SHP77 treated with DMSO at 0.1 percent for 48 hours (cell line): Measurements from ENCODE around the gene NDUFS3.

Experiments
- DNase-seq: peaks from one replicate; lab custom pipeline; 2025; lab: John Stamatoyannopoulos, UW

The NDUFS3 gene

DNA sequence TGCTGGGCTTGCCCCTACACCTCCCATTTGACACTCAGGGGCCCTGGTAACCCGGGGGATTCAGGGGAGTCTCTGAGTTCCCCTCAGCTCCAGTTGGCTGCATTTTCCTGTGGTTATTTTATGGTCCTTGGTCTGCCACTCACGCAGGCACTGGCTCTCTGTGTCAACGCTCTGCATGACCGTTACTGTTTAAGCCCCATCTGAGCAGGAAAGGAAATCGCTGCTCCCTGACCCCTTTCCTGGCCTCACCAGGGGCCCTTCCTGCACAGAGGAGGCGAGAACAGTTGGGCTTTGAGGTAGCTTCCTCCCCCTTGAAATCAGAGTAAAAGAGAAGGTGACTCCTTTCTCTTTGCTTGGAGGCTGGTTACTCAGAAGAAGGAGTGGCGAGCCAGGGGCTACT, 12.9 kb downstream of the NDUFS3 start:
- DNase-seq, result no peak

DNA sequence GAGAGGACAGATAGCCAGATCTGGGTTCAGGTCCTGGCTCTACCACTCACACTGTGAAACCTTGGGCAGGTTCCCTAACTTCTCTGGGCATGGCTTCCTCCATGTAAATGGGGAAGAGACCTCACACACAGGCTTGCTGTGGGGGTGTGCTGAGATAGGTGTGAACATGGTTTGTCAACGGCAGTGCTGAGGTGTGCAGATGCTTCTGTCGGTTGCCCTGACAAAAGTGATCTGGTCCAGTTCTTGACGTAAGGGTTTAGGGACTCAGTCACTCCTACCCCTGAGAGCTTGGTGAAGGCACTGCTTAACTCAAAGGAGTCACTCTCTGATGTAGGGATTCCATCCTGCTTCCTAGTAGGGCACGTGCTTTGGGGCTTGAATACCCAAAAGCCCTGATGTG, 13.4 kb downstream of the NDUFS3 start:
- DNase-seq, result no peak

- no peak for DNase-seq
Observed at GRCh38 chr11:47592970-47593369, 14.1 kb downstream of the NDUFS3 start.

DNA sequence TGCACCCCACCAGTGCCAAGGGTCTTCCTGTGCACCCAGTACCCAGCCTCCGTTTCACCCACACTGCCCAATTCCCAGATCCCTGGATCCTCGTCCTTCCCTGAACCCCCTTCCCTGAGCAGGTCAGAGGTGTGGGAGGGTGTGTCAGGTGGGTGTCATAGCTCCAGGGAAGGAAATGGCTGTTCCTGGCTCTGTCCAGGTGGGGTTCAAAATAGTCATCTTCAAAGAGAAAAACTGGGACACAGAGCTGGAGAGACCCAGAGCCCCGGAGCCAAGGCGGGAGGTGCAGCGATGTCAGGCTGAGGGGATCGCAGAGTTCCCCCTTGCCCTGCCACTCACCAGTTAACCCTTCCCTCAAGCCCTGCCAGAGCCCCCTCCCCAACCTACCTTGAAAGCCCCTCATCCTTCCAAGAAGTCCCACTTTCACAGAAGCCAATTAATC, 14.6 kb downstream of the NDUFS3 start:
- no peak for DNase-seq

- DNase-seq, result no peak
Observed at GRCh38 chr11:47593934-47594855, 15.3 kb downstream of the NDUFS3 start, which contains the start of gene C1QTNF4. C1QTNF4 (minus strand) TSS chr11:47594411; CDS start chr11:47590810, 3,601 bp downstream.

- no peak for DNase-seq
Observed at GRCh38 chr11:47595029-47595428, 16.2 kb downstream of the NDUFS3 start.

GRCh38 chr11:47595967-47596366, 17.1 kb downstream of the NDUFS3 start:
- no peak for DNase-seq

GRCh38 chr11:47599902-47600301, 21.0 kb downstream of the NDUFS3 start:
- DNase-seq, result no peak

DNA sequence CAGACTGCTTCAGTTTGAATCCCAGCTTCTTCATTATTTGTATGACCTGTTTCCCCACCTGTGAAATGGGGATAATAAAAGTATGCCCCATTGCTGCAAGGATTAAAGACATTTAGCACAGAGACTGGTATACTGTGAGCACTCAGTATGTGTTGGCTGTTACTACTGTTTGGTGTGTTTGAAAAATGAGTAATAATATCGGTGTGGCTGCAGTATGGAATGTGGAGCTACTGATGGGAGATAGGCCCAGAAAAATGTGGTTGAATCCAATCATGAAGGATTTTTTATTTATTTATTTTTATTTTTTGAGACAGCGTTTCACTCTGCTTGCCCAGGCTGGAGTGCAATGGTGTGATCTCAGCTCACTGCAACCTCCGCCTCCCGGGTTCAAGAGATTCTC, 24.4 kb downstream of the NDUFS3 start:
- no peak for DNase-seq

DNA sequence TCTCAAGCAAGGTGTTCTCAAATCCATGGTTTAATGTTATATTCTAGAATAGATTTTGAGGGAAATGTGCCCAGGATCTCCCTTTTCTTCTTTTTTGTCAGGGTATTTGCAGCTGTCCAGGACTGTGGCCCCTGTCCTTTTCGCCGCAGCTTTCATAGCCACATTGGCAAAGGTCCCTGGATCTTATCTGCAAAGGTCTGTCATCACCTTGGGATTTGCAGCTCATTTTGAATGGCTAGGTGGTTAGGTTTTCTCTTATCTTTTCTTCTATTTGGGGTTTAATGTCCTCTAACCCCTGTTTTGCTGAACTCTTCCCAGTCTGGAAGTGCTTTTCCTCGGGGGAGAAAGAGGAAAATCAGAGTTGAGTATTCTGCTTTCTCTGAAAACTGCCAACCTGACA, 27.0 kb downstream of the NDUFS3 start:
- DNase-seq, result no peak

DNA sequence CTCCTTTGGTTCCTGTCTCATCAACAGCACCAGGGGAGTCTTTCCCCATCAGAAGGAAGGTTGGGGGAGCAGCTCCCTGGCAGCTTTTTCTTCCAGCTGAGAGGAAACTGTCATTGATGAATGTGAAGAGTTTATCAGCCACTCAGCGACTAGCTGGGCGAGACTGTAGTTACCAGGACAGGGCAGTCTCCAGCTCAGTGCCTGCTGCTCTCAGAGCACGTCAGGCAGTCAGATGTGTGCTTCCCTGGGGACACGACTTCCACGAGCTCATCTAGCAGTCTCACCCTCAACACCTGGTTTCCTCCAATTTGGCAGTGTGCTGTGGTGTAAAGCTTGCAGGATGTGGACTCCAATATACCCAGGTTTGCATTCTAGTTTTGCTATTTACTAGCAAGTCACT, 27.9 kb downstream of the NDUFS3 start:
- no peak for DNase-seq

DNA sequence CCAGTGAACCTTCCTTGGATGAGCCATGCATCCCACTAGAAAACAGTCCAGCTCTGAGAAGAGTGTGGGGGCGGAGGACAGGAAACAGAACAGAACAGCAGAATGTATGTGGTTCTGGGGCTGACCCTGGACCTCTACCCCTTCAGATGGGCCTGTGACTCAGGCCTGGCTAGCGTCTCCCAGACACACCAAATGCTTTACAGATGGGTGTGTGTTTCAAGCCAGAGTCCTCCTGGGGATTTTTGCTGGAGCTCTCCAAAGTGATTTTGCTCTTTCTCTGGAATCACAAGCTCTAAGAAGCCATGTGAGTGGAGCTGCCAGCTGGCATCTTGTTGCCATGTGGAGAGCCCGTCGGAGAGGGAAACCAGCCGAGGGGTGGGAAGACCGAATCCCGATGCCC, 28.5 kb downstream of the NDUFS3 start:
- DNase-seq, result no peak

DNA sequence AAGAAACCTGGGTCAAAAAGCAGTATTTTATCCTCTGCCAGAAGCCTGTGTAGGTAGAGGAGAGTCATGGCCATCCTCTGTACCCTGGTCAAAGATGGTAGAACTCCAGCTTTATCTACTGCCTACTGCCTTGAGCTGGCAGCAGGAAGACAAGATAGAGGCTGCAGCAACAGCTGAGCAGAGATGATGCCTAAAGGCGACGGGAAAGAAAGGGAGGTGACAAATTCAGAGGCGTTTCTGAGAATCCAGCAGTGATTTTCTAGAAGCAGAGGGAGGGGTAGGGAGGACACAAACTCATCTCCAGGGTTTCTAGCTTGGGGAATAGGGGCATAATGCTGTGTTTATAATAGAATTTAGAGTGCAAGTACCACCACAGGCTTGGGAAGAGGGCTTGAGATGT, 30.8 kb downstream of the NDUFS3 start:
- no peak for DNase-seq

DNA sequence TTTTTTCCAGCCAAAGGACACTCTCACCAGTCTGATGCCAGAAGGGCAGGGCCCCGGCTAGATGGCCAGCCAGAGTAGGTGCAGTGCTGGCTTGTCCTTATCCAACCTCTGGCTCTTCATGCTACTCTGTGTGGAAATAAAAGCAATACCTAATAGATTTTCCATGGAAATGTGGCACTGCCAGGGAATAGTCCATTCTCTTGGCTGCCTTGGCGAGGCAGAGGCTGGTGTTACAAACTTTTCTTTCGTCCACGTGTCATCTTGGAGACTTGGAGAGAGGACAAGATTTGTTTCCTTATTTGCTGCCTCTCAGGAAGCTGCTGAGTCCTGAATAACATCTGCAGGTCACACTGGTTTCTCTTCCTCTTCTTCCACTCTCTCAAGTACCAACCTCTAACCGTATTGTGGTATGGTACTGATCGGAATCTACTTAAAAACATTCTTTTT, 32.5 kb downstream of the NDUFS3 start:
- no peak for DNase-seq

- DNase-seq, result no peak
Observed at GRCh38 chr11:47615249-47615648, 36.4 kb downstream of the NDUFS3 start.

- DNase-seq, result peak; percentile 6
Observed at GRCh38 chr11:47616726-47617416, 38.0 kb downstream of the NDUFS3 start.

DNA sequence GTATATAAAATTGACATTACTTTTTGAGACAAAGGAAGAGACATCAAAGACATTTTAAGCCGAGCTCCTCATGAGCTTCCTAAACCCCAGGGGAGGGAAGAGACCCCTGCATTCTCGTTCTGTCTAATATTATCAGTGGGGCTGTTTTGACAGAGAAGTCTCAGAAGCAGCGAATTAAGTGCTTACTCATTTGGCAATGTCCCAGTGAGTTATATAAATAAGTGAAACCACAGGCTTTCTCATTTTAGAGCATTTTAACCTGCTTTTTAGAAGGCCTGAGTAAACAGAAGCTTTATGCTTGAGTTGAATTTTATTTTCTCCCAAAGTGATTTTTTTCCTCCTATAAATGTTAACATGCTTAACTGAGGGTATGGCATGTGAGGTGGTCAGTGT, 38.5 kb downstream of the NDUFS3 start:
- DNase-seq, result no peak

DNA sequence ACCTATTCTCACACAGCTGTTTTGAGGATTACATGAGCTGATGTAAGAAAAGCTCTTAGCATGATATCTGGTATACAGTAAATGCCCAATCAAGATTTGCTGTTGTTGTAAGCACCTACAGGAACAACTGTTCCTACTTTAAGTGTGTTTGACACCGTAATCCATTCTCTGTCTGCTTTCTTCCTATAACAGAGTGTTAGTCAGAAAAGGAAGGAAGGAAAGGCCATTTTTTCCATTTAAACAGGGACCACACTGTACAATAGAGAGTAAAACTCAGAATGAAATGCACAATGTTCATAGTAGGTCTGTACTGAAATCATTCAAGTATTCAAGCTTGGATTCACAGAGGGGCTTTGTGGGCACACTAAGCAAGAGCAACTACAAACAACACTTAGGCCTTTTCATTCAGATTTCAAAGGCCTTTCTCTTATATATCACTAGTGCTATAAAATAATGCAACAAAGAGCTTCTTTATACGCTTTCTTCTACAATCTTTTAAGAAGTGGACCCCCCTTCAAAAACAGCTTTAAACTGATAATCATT, 42.0 kb downstream of the NDUFS3 start:
- DNase-seq, result no peak

- DNase-seq, result no peak
Observed at GRCh38 chr11:47626234-47626633, 47.4 kb downstream of the NDUFS3 start.

DNA sequence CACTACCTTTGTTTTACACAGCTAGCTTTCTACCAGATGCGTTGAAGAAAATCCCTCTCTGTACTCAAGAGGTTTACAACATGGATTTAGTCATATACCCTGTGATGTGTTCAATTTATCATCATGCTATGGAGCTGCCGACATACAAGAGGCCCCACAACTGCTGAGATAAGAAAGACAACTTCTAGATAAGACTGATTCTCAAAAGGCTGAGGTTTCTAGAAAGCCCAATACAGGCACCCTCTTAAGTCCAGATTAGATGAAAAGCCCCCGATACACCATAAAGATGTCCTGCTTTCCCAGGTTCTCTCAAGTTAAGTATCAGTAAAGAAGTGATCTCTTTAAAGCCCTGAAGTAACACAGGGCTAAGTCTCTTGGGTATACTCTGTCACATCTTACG, 49.2 kb downstream of the NDUFS3 start:
- DNase-seq, result no peak

DNA sequence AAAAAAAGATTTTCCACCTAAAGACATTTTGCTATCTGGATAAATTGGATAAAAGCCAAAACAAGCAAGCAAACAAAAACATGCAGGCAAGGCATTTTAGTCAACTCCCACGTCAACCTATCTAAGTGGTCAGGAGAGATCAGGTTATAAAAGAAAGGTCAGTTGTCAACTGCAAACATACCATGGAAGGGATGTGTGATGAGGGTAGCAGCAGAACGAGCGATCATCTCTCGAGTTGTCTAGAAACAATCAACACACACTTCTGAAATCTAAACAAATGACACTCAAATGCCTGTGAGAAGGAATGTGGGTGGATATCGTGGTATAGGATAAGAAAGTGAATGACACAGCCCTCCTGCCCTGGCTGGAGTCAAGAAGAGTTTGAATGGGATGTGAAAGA, 52.6 kb downstream of the NDUFS3 start:
- no peak for DNase-seq
